ENCODE data around the gene TARBP1.
"Not testable (repeated sequence)": the region's sequence is repeated elsewhere in the genome, so short reads cannot be mapped to it uniquely, and the experiment has no call there.

TARBP1 gene

GRCh38 chr1:234507089-234507488, 28.1 kb upstream of the TARBP1 start:
- DNase-seq (ENCODE audit: low read depth in 3 of 3) = no peak

- no peak for DNase-seq (ENCODE audit: low read depth in 3 of 3)
Measured at GRCh38 chr1:234505769-234506102, 26.8 kb upstream of the TARBP1 start.

- DNase-seq (ENCODE audit: low read depth in 3 of 3) = no peak
Measured at GRCh38 chr1:234504969-234505768, 26.2 kb upstream of the TARBP1 start.

- DNase-seq (ENCODE audit: low read depth in 3 of 3) = not testable (repeated sequence)
Measured at GRCh38 chr1:234504251-234504650, 25.3 kb upstream of the TARBP1 start.

GRCh38 chr1:234503193-234504050, 24.4 kb upstream of the TARBP1 start:
- DNase-seq (ENCODE audit: low read depth in 3 of 3) = no peak

- no peak for DNase-seq (ENCODE audit: low read depth in 3 of 3)
Measured at GRCh38 chr1:234502785-234503184, 23.8 kb upstream of the TARBP1 start.

GRCh38 chr1:234500269-234500668, 21.3 kb upstream of the TARBP1 start:
- peak in 1 of 3 donors; percentile 36 for DNase-seq (ENCODE audit: low read depth in 3 of 3)

- no peak for DNase-seq (ENCODE audit: low read depth in 3 of 3)
Measured at GRCh38 chr1:234499943-234500245, 20.9 kb upstream of the TARBP1 start.

- DNase-seq (ENCODE audit: low read depth in 3 of 3) = peak; percentile 70 to 78 (median 76)
Measured at GRCh38 chr1:234499119-234499942, 20.4 kb upstream of the TARBP1 start.

GRCh38 chr1:234498448-234499118, 19.6 kb upstream of the TARBP1 start:
- no peak for DNase-seq (ENCODE audit: low read depth in 3 of 3)

- no peak for DNase-seq (ENCODE audit: low read depth in 3 of 3)
Measured at GRCh38 chr1:234497589-234497988, 18.6 kb upstream of the TARBP1 start.

- DNase-seq (ENCODE audit: low read depth in 3 of 3) = peak in 1 of 3 donors; percentile 21
Measured at GRCh38 chr1:234495231-234495990, 16.4 kb upstream of the TARBP1 start.

GRCh38 chr1:234494049-234494448, 15.1 kb upstream of the TARBP1 start:
- DNase-seq (ENCODE audit: low read depth in 3 of 3) = no peak

- no peak for DNase-seq (ENCODE audit: low read depth in 3 of 3)
Measured at GRCh38 chr1:234490793-234491479, 12.0 kb upstream of the TARBP1 start.

GRCh38 chr1:234489698-234490077, 10.7 kb upstream of the TARBP1 start:
- no peak for DNase-seq (ENCODE audit: low read depth in 3 of 3)

- DNase-seq (ENCODE audit: low read depth in 3 of 3) = no peak
Measured at GRCh38 chr1:234489007-234489697, 10.2 kb upstream of the TARBP1 start.

GRCh38 chr1:234488054-234489006, 9.4 kb upstream of the TARBP1 start:
- DNase-seq (ENCODE audit: low read depth in 3 of 3) = peak in 1 of 3 donors; percentile 41

Measured in stimulated activated CD4-positive, alpha-beta T cell treated with anti-CD3 and anti-CD28 coated beads, TNF-alpha, amount 100 ng/mL, for 48 hours (primary cell).